Activated CD8-positive, alpha-beta T cell treated with anti-CD3 and anti-CD28 coated beads, Interleukin-2, amount 10 ng/mL, durations not matched to agents 7 days and 5 days (primary cell): ENCODE measurements around the gene RTL5. TPM values are rescaled to one million over a fixed set of nuclear protein-coding genes. Genes with fewer than 3 reads are reported as not detected.

Source experiments
- ATAC-seq: fragments of 150-1000 bp; cut with Tn5 transposase; one replicate; pipeline ENCODE4 v1.10.0; 2021; ENCODE audit warnings: moderate library complexity
- CTCF ChIA-PET: fragments of 350-600 bp; sonication (Branson Sonifier 250); formaldehyde crosslinking; loops from one replicate; lab custom pipeline; 2021; ENCODE audit warnings: antibody characterized with exemption; lab: Charles Lee
- POLR2A ChIA-PET: fragments of 350-600 bp; sonication (Branson Sonifier 250); formaldehyde crosslinking; loops from one replicate; lab custom pipeline; 2021; ENCODE audit warnings: antibody characterized with exemption; lab: Charles Lee
- DNase-seq: peaks from one replicate; pipeline ENCODE4 v3.0.0-alpha.2; 2020
- H3K27ac Mint-ChIP-seq: one replicate; pipeline ENCODE4 v1.8.0; 2021; ENCODE audit warnings: mild to moderate bottlenecking, mixed read lengths
- H3K27me3 Mint-ChIP-seq: one replicate; pipeline ENCODE4 v1.8.0; 2021; ENCODE audit warnings: low read depth, mixed read lengths
- H3K36me3 Mint-ChIP-seq: one replicate; pipeline ENCODE4 v1.8.0; 2021; ENCODE audit warnings: low read depth, mixed read lengths
- H3K4me1 Mint-ChIP-seq: one replicate; pipeline ENCODE4 v1.8.0; 2021; ENCODE audit warnings: low read depth, mixed read lengths
- H3K4me3 Mint-ChIP-seq: one replicate; pipeline ENCODE4 v1.8.0; 2021; ENCODE audit warnings: mild to moderate bottlenecking, mixed read lengths
- H3K9me3 Mint-ChIP-seq: one replicate; pipeline ENCODE4 v1.8.0; 2022; ENCODE audit warnings: mixed read lengths; ENCODE audit not compliant: insufficient read depth
- total RNA-seq, 2 experiments: library from RNA; stranded (reverse); gene quantifications; one replicate each; pipeline ENCODE4 v1.2.3, GENCODE V29; 2021

Gene RTL5
- total RNA-seq, 2 experiments from 2014 or later, result 0.05 to 0.08 TPM

GRCh38 chrX:72084114-72084513 lies 47.6 kb downstream of the RTL5 start:
- no peaks in the 10 kb centered on the region for H3K4me1 Mint-ChIP-seq
- ChIA-PET CTCF (no interaction called here), POLR2A (no interaction called here)
- no peak overlapping the region for H3K4me3 Mint-ChIP-seq
- H3K27ac Mint-ChIP-seq, result no peak overlapping the region
- DNase-seq (no peak), ATAC-seq (no peak)
- H3K36me3 Mint-ChIP-seq, result no peaks in the 10 kb centered on the region
- H3K9me3 Mint-ChIP-seq, result no peaks in the 10 kb centered on the region
- H3K27me3 Mint-ChIP-seq, result peaks cover 29% of the 10 kb centered on the region

- ChIA-PET POLR2A (no interaction called here), CTCF (no interaction called here)
- Mint-ChIP-seq H3K4me1 (peaks cover 2% of the 10 kb centered on the region), H3K4me3 (no peak overlapping the region), H3K36me3 (no peaks in the 10 kb centered on the region), H3K9me3 (no peaks in the 10 kb centered on the region), H3K27me3 (peaks cover 29% of the 10 kb centered on the region), H3K27ac (no peak overlapping the region)
- ATAC-seq, result no peak
- no peak for DNase-seq
Observed at GRCh38 chrX:72083291-72083690, 48.4 kb downstream of the RTL5 start.

DNA sequence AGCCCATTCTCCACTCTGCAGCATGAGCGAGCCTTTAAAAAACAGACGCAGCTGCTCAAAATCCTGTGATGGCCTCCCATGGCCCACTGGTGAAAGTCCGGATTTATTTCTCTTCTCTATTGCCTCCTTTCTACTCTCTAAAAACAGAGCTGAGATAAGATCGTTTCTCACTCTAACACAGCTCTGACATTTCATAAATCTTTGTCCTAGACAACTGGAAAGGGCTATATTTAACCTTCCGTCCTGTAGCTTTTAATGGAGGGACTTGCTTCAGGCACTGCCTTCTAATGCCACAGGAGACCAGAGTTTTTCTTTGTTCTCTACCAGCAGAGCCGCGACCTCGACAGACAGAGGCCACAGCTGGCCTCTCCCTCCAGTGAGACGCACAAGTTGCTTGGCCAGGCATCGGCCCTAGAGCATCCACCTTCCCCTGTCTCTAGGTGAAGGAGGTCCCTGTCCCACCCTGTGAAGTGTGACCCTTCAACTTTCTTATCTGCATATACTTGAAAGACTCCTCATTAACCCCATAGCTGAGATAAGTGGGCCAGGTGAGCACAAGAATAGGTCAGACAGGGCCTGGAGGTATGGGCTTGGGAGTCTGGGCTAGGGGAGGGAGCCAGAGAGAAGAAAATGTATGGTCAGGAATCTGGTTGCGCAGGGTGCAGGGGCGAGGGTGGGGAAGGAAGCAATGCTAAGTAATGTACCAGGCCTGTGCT lies 50.0 kb downstream of the RTL5 start:
- ChIA-PET POLR2A (no interaction called here), CTCF (no interaction called here)
- H3K9me3 Mint-ChIP-seq, result no peaks in the 10 kb centered on the region
- DNase-seq (no peak), ATAC-seq (no peak)
- no peaks in the 10 kb centered on the region for H3K36me3 Mint-ChIP-seq
- H3K4me3 Mint-ChIP-seq, result no peak overlapping the region
- H3K27me3 Mint-ChIP-seq, result peaks cover 24% of the 10 kb centered on the region
- H3K4me1 Mint-ChIP-seq, result peaks cover 5% of the 10 kb centered on the region
- no peak overlapping the region for H3K27ac Mint-ChIP-seq

DNA sequence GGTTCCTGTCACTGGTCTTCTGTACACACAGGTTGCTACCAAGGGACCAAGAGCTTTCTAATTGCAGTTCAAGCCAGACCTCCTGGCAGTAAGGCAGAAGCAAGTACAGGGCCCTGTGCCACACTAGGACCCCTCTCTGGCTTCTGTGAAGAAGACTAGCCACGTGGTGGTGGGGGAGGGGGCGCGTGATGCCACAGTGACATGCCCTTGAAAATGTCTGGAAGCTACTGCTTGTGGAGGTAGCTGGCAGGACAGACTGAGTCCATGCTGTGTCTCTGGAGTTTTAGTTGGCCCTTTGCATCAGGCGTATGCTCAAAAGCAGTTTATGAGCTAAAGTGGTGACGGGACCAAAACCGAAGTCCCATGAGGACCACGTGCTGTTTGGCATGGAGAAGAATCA lies 50.9 kb downstream of the RTL5 start:
- ATAC-seq (no peak), DNase-seq (no peak)
- H3K27ac Mint-ChIP-seq, result no peak overlapping the region
- H3K9me3 Mint-ChIP-seq, result no peaks in the 10 kb centered on the region
- peaks cover 23% of the 10 kb centered on the region for H3K27me3 Mint-ChIP-seq
- no peak overlapping the region for H3K4me3 Mint-ChIP-seq
- H3K4me1 Mint-ChIP-seq, result peaks cover 5% of the 10 kb centered on the region
- POLR2A ChIA-PET, result no interaction called here
- CTCF ChIA-PET, result interaction anchor here (1.6 kb wide), 1 partner anchor 60 kb away, joined by 3 read pairs; no protein-coding TSS in a partner anchor
- no peaks in the 10 kb centered on the region for H3K36me3 Mint-ChIP-seq

- no peaks in the 10 kb centered on the region for H3K9me3 Mint-ChIP-seq
- no peak overlapping the region for H3K4me3 Mint-ChIP-seq
- ChIA-PET POLR2A (no interaction called here), CTCF (interaction anchor here (1.6 kb wide), 1 partner anchor 59 kb away, joined by 3 read pairs; no protein-coding TSS in a partner anchor)
- H3K27me3 Mint-ChIP-seq, result peaks cover 21% of the 10 kb centered on the region
- H3K4me1 Mint-ChIP-seq, result peaks cover 5% of the 10 kb centered on the region
- no peak overlapping the region for H3K27ac Mint-ChIP-seq
- no peak for DNase-seq
- ATAC-seq, result no peak
- no peaks in the 10 kb centered on the region for H3K36me3 Mint-ChIP-seq
Observed at GRCh38 chrX:72080150-72080549, 51.6 kb downstream of the RTL5 start.

DNA sequence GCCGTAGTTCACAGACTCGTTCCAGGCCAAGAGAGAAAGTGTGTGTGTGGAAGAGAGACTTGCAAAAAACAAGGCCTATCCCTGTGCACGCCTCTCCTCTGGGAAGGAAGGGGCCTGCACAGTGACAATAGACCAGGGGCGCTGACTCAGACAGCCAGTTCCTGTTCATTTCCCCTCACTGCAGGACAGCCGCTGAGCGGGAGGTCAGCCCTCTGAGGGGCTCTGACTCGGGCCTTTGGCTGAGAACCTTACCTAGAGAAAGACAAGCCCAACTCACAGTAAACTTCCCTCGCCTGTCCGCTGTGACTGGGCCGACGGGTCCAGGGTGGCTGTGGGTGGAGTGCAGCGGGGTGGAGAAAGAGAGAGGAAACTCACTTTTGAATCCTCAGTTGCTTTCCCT lies 52.1 kb downstream of the RTL5 start:
- H3K9me3 Mint-ChIP-seq, result no peaks in the 10 kb centered on the region
- H3K27me3 Mint-ChIP-seq, result peaks cover 22% of the 10 kb centered on the region
- H3K27ac Mint-ChIP-seq, result no peak overlapping the region
- DNase-seq, result no peak
- CTCF ChIA-PET, result interaction anchor here (1.6 kb wide), 1 partner anchor 58 kb away, joined by 3 read pairs; no protein-coding TSS in a partner anchor
- no peak overlapping the region for H3K4me3 Mint-ChIP-seq
- no peak for ATAC-seq
- no peaks in the 10 kb centered on the region for H3K36me3 Mint-ChIP-seq
- peaks cover 5% of the 10 kb centered on the region for H3K4me1 Mint-ChIP-seq
- POLR2A ChIA-PET, result no interaction called here

DNA sequence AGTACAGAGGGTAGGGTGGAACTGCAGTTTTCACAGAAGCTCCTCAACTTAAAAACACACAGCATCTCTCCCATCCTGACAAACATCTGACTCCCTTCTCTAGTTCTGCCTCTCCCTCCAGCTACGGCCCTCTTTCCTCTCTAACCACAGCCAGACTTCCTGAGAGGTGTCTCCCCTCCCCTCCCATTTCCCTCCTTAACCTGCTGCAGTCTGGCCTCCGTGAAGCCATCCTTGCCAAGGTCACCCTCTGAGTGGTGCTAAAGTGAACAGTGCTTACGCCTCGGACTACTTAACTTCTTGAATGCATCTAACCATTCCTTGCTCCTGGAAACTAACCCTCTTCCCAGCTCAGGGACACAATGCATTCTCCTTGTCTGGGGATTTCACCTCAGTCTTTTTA lies 53.3 kb downstream of the RTL5 start:
- CTCF ChIA-PET, result no interaction called here
- DNase-seq (no peak), ATAC-seq (no peak)
- Mint-ChIP-seq H3K4me1 (peaks cover 5% of the 10 kb centered on the region), H3K27ac (no peak overlapping the region), H3K4me3 (no peak overlapping the region), H3K9me3 (no peaks in the 10 kb centered on the region), H3K27me3 (peaks cover 24% of the 10 kb centered on the region), H3K36me3 (no peaks in the 10 kb centered on the region)
- POLR2A ChIA-PET, result no interaction called here

Other genes with a start within 250 kb of the RTL5 start
- under 1 TPM; 0.50 to 0.70 TPM for gene NHSL2, start 221.1 kb downstream of the RTL5 start, total RNA-seq
- gene PIN4, start 49.8 kb upstream of the RTL5 start, total RNA-seq, result 1 to 10 TPM; 6.9 to 7.0 TPM
- 10 to 100 TPM; 13.8 to 14.4 TPM for gene ERCC6L, start 107.1 kb upstream of the RTL5 start, total RNA-seq
- 100 to 1,000 TPM; 848 to 853 TPM for gene RPS4X, start 145.3 kb upstream of the RTL5 start, total RNA-seq
- gene CITED1, start 174.0 kb upstream of the RTL5 start, total RNA-seq, result not detected